Cardiac fibroblast (primary cell): Measurements from ENCODE around the gene ACTL7B.
"Not testable (repeated sequence)": the region's sequence is repeated elsewhere in the genome, so short reads cannot be mapped to it uniquely, and the experiment has no call there.

Experiments
- DNase-seq, 2 donors: peaks; one replicate each; pipeline versions ENCODE4 v3.0.0 to v3.0.0-alpha.2; 2010; ENCODE audit warnings: low read depth in 2 of 2
- H3K4me3 ChIP-seq, 2 donors: replicated peaks in 1 of 2; 1 replicate in 1 of 2; 2 replicates in 1 of 2; pipeline ENCODE4 v1.5.1; 2011; ENCODE audit warnings: low read depth in 2 of 2, low read length in 2 of 2, mild to moderate bottlenecking in 2 of 2, moderate library complexity in 1 of 2
- CTCF ChIP-seq: IDR thresholded peaks from one replicate; pipeline ENCODE4 v1.5.1; 2011; ENCODE audit warnings: low read depth, mild to moderate bottlenecking, low read length, inconsistent platforms

ACTL7B gene

GRCh38 chr9:108845507-108845906 lies 10.3 kb downstream of the ACTL7B start:
- TF ChIP-seq CTCF, result no peak
- no peak overlapping the region for H3K4me3 ChIP-seq
- no peak for DNase-seq

- no peak overlapping the region for H3K4me3 ChIP-seq
- no peak for DNase-seq
- TF ChIP-seq CTCF, result no peak
Observed at GRCh38 chr9:108844856-108845255, 10.9 kb downstream of the ACTL7B start.

- peak in 1 of 2 donors; percentile 11 for DNase-seq
- H3K4me3 ChIP-seq, result no peak overlapping the region
- no peak for TF ChIP-seq CTCF
Observed at GRCh38 chr9:108844391-108844790, 11.4 kb downstream of the ACTL7B start.

- DNase-seq, result no peak
- no peak overlapping the region for H3K4me3 ChIP-seq
- no peak for TF ChIP-seq CTCF
Observed at GRCh38 chr9:108842610-108843295, 13.0 kb downstream of the ACTL7B start.

- H3K4me3 ChIP-seq, DNase-seq: not testable (repeated sequence)
Observed at GRCh38 chr9:108839561-108839960, 16.2 kb downstream of the ACTL7B start.

GRCh38 chr9:108838017-108838416 lies 17.8 kb downstream of the ACTL7B start:
- H3K4me3 ChIP-seq, result no peak overlapping the region
- DNase-seq, result peak; percentile 10 to 56
- no peak for TF ChIP-seq CTCF

GRCh38 chr9:108837530-108837929 lies 18.3 kb downstream of the ACTL7B start:
- no peak for TF ChIP-seq CTCF
- DNase-seq, result no peak
- H3K4me3 ChIP-seq, result no peak overlapping the region
